MCF 10A (cell line): Measurements from ENCODE around the gene VRK3. TPM values are rescaled to one million over a fixed set of nuclear protein-coding genes. Genes with fewer than 3 reads are reported as not detected.

Experiments used
- BruUV-seq: library from RNA; stranded (reverse); fragments of 400-500 nt; replicated peaks from 2 replicates; lab custom pipeline; 2021; lab: Mats Ljungman, UMichigan
- CTCF ChIA-PET: fragments of 300-600 bp; sonication (Branson Sonifier 250); formaldehyde crosslinking; extraction: SDS; loops from one replicate; lab custom pipeline; 2021; ENCODE audit warnings: antibody characterized with exemption, inconsistent platforms; lab: Yijun Ruan, JAX
- POLR2A ChIA-PET: fragments of 300-600, 350-650 bp; sonication (Branson Sonifier 250); formaldehyde crosslinking; extraction: SDS; loops from one replicate; lab custom pipeline; 2020; ENCODE audit warnings: antibody characterized with exemption, inconsistent platforms; lab: Yijun Ruan, JAX
- DNase-seq: peaks from one replicate; pipeline ENCODE4 v3.0.0-alpha.2; 2018; ENCODE audit not compliant: unreplicated experiment
- H3K27ac Mint-ChIP-seq: one replicate; pipeline ENCODE4 v1.8.0; 2022; ENCODE audit warnings: mild to moderate bottlenecking, low read depth, mixed read lengths; ENCODE audit not compliant: unreplicated experiment
- H3K27me3 Mint-ChIP-seq: one replicate; pipeline ENCODE4 v1.8.0; 2022; ENCODE audit warnings: mixed read lengths; ENCODE audit not compliant: insufficient read depth, unreplicated experiment
- H3K36me3 Mint-ChIP-seq: one replicate; pipeline ENCODE4 v1.8.0; 2022; ENCODE audit warnings: mild to moderate bottlenecking, moderate library complexity, mixed read lengths; ENCODE audit not compliant: insufficient read depth, unreplicated experiment
- H3K4me1 Mint-ChIP-seq: one replicate; pipeline ENCODE4 v1.8.0; 2022; ENCODE audit warnings: mixed read lengths; ENCODE audit not compliant: insufficient read depth, unreplicated experiment
- H3K4me3 Mint-ChIP-seq: one replicate; pipeline ENCODE4 v1.8.0; 2022; ENCODE audit warnings: mild to moderate bottlenecking, moderate library complexity, mixed read lengths; ENCODE audit not compliant: unreplicated experiment
- H3K9me3 Mint-ChIP-seq: one replicate; pipeline ENCODE4 v1.8.0; 2022; ENCODE audit warnings: mixed read lengths; ENCODE audit not compliant: unreplicated experiment
- intact Hi-C: fragments of 100-400 bp; cut with micrococcal nuclease; formaldehyde crosslinking; loops from 2 replicates; pipeline ENCODE4 v1.14.1; 2022
- total RNA-seq: library from RNA; stranded (reverse); gene quantifications from 2 replicates; pipeline ENCODE4 v1.2.3, GENCODE V29; 2022
- TF ChIP-seq, protein P1 (sequence below): fragments of 200-600 bp; IDR thresholded peaks from one replicate; pipeline ENCODE4 v1.8.0; 2022; ENCODE audit warnings: antibody characterized with exemption, mild to moderate bottlenecking; ENCODE audit not compliant: unreplicated experiment

The VRK3 gene
- total RNA-seq, 1 experiment from 2014 or later, result 24.7 TPM

DNA sequence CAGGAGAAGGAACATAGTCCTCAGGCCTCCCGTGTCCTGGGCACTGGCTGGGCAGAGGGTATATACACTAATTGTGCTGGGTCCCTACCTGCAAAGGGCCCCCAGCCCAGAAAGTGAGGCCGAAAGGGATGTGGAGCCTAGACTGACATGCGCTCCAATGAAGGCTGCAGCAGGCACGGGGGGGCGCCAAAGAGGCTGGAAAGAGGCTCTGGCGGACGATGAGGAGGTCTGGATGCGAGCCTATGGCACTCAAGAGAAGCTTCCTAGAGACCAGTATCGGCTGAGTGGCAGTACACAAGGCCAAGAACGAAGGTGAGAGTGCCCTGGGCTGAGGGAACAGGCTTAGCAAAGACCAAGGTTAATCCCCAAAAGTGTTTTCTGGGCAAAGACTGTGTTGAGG, 16.6 kb downstream of the VRK3 start:
- BruUV-seq, result no TSS peak
- TF ChIP-seq, protein P1, sequence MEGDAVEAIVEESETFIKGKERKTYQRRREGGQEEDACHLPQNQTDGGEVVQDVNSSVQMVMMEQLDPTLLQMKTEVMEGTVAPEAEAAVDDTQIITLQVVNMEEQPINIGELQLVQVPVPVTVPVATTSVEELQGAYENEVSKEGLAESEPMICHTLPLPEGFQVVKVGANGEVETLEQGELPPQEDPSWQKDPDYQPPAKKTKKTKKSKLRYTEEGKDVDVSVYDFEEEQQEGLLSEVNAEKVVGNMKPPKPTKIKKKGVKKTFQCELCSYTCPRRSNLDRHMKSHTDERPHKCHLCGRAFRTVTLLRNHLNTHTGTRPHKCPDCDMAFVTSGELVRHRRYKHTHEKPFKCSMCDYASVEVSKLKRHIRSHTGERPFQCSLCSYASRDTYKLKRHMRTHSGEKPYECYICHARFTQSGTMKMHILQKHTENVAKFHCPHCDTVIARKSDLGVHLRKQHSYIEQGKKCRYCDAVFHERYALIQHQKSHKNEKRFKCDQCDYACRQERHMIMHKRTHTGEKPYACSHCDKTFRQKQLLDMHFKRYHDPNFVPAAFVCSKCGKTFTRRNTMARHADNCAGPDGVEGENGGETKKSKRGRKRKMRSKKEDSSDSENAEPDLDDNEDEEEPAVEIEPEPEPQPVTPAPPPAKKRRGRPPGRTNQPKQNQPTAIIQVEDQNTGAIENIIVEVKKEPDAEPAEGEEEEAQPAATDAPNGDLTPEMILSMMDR, result no peak
- Mint-ChIP-seq H3K27me3 (no peaks in the 10 kb centered on the region), H3K4me1 (peaks cover 11% of the 10 kb centered on the region), H3K36me3 (peaks cover 59% of the 10 kb centered on the region), H3K4me3 (no peak overlapping the region), H3K9me3 (no peaks in the 10 kb centered on the region), H3K27ac (no peak overlapping the region)
- ChIA-PET CTCF (interaction anchor here (0.6 kb wide), 2 partner anchors 358 to 1696 kb away, joined by 3 read pairs; no protein-coding TSS in a partner anchor), POLR2A (no interaction called here)
- no peak for DNase-seq
- intact Hi-C loops, result no loop called here

DNA sequence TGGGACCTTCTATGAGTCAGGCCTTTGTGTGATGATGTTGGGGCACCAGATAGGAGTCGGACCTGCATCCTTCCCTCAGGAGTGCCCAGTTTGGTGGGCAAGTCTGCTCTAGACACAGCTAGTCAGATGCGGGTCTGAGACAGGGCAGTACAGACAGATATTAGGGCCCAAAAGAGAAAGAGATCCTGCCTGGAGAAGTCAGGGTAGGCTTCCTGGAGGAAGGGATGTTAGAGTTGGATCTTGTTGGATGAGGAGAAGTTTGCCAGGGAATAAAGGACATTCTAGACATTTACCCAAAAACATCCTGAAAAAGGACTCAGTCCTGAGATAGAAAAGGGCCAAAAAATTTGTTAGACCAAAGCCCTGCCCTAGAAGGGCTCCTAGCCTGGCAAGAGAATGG, 17.2 kb downstream of the VRK3 start:
- ChIA-PET CTCF (no interaction called here), POLR2A (interaction anchor here (0.7 kb wide), 1 partner anchor 24 kb away, joined by 3 read pairs; no protein-coding TSS in a partner anchor)
- no peaks in the 10 kb centered on the region for H3K9me3 Mint-ChIP-seq
- TF ChIP-seq, protein P1, result no peak
- peaks cover 11% of the 10 kb centered on the region for H3K4me1 Mint-ChIP-seq
- H3K27ac Mint-ChIP-seq, result no peak overlapping the region
- H3K27me3 Mint-ChIP-seq, result no peaks in the 10 kb centered on the region
- H3K4me3 Mint-ChIP-seq, result no peak overlapping the region
- peaks cover 60% of the 10 kb centered on the region for H3K36me3 Mint-ChIP-seq
- no peak for DNase-seq
- no TSS peak for BruUV-seq
- intact Hi-C loops, result no loop called here

DNA sequence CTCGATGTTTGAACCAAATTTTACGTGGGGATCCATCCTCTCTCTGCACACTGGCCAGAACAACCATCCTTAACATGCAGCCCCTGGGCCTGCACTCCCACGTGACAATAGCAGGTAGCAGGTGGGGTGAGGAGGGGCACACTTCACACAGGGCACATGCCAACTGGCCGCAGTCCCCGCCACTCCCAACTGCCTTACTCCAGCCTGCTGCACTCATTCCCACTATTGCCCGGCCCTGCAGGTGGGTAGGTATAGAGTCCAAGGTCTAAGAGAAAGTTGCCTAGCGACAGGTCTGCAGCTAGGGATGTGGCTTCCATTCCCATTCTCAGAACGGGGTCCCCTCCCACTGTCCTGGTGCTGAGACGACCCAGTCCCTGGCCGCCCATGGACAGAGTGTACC, 18.0 kb downstream of the VRK3 start:
- no peak for DNase-seq
- Mint-ChIP-seq H3K9me3 (no peaks in the 10 kb centered on the region), H3K4me1 (peaks cover 11% of the 10 kb centered on the region), H3K27ac (no peak overlapping the region), H3K27me3 (no peaks in the 10 kb centered on the region), H3K4me3 (no peak overlapping the region), H3K36me3 (peaks cover 61% of the 10 kb centered on the region)
- ChIA-PET POLR2A (no interaction called here), CTCF (interaction anchor here (1.0 kb wide), 1 partner anchor 27 kb away, joined by 3 read pairs; no protein-coding TSS in a partner anchor)
- intact Hi-C loops, result no loop called here
- BruUV-seq, result no TSS peak
- TF ChIP-seq, protein P1, result no peak

DNA sequence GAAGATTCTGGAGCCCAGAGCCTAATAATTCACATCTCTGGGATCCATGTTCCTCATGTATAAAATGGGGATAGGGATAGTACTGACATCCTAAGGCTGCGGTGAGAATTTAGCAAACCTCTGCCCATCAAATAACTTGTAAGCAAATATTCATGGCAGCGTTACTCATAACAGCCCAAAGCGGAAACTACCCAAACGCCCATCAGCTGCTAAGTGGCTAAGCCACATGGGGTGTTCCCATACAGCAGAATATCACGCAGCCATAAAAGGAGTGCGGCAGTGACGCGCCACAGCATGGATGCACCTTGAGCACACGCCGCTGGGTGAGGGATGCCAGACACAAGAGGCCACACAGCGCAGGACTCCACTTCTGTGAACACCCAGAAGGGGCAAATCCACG, 19.7 kb downstream of the VRK3 start:
- Mint-ChIP-seq H3K36me3 (peaks cover 64% of the 10 kb centered on the region), H3K4me1 (peaks cover 11% of the 10 kb centered on the region), H3K4me3 (no peak overlapping the region), H3K9me3 (no peaks in the 10 kb centered on the region), H3K27ac (peak overlapping the region; percentile 36), H3K27me3 (no peaks in the 10 kb centered on the region)
- CTCF ChIA-PET, result no interaction called here
- BruUV-seq, result no TSS peak
- no peak for DNase-seq
- POLR2A ChIA-PET, result no interaction called here
- TF ChIP-seq, protein P1, result no peak
- intact Hi-C loops, result no loop called here
